Uterus (tissue), 2 donors: ENCODE measurements around the gene LDAH.

ENCODE experiments used
- CTCF ChIP-seq, 4 experiments: fragments of 200-600 bp in 2 of 4; fragments of 450-650 bp in 2 of 4; sonication (generic) in 2 of 4; IDR thresholded peaks; one replicate each; pipeline ENCODE4 v1.5.1; 2016 to 2019; ENCODE audit warnings: antibody characterized with exemption in 4 of 4, mild to moderate bottlenecking in 2 of 4, moderate library complexity in 1 of 4
- POLR2A ChIP-seq, 2 donors: fragments of 450-650 bp; IDR thresholded peaks; one replicate each; pipeline ENCODE4 v1.6.1; 2016; ENCODE audit warnings: antibody characterized with exemption in 2 of 2, mild to moderate bottlenecking in 1 of 2, moderate library complexity in 1 of 2

GRCh38 chr2:20672201-20672951, 150.5 kb downstream of the LDAH start:
- TF ChIP-seq CTCF (IDR thresholded peaks at IDR 0.05) (no peak), POLR2A (IDR thresholded peaks at IDR 0.05) (no peak)
